ENCODE measurements around the gene PDYN. TPM values are rescaled to one million over a fixed set of nuclear protein-coding genes. Genes with fewer than 3 reads are reported as not detected.
"Not testable (repeated sequence)": the region's sequence is repeated elsewhere in the genome, so short reads cannot be mapped to it uniquely, and the experiment has no call there.

The PDYN gene
- total RNA-seq: not detected

- H3K27ac ChIP-seq: no peak within 1 kb of the TSS
- WGBS, 2 donors (ENCODE audit: low coverage in 1 of 2): 22% methylated on average over 9 of the region's 9 CpGs; no CpG with 5 or more reads in 1 of the 2 donors
- intact Hi-C loops (cut with DNase I; ENCODE audit: low total_unique reads) (no loop called here), in situ Hi-C loops (cut with MboI; ENCODE audit: low pct_ligation_motif_present in 1 of 4, low pct_unique_long_range_greater_than_20kb in 1 of 4, low sequenced_read_pairs in 3 of 4) (no loop called here)
- no peak for DNase-seq
- peaks cover 59% of the 10 kb centered on the region for H3K27me3 ChIP-seq
- no peaks in the 10 kb centered on the region for H3K9me3 ChIP-seq
- TF ChIP-seq POLR2AphosphoS5 (IDR thresholded peaks at IDR 0.05) (no peak), POLR2A (IDR thresholded peaks at IDR 0.05) (no peak), CTCF (IDR thresholded peaks at IDR 0.05) (no peak), EP300 (IDR thresholded peaks at IDR 0.05; ENCODE audit: low read depth) (no peak)
- no peaks in the 10 kb centered on the region for H3K4me1 ChIP-seq
- no peaks in the 10 kb centered on the region for H3K36me3 ChIP-seq
- H3K4me3 ChIP-seq: no peak within 1 kb of the TSS
Measured at GRCh38 chr20:1993986-1994385, at the start of gene PDYN. PDYN (minus strand) TSS chr20:1994058; CDS start chr20:1983084, 10,974 bp downstream.

GRCh38 chr20:2042400-2042799, 48.5 kb upstream of the PDYN start:
- DNase-seq: no peak
- Histone ChIP-seq H3K4me1 (no peaks in the 10 kb centered on the region), H3K27me3 (peaks cover 28% of the 10 kb centered on the region), H3K9me3 (no peaks in the 10 kb centered on the region), H3K4me3 (no peak overlapping the region), H3K27ac (no peak overlapping the region), H3K36me3 (no peaks in the 10 kb centered on the region)
- intact Hi-C loops (cut with DNase I; ENCODE audit: low total_unique reads): no loop called here
- WGBS, 2 donors (ENCODE audit: low coverage in 1 of 2): 55 to 57% methylated on average over 6 of the region's 6 CpGs
- no peak for TF ChIP-seq POLR2A (IDR thresholded peaks at IDR 0.05)
- TF ChIP-seq POLR2AphosphoS5 (IDR thresholded peaks at IDR 0.05): no peak
- no peak for TF ChIP-seq EP300 (IDR thresholded peaks at IDR 0.05; ENCODE audit: low read depth)
- TF ChIP-seq CTCF (IDR thresholded peaks at IDR 0.05): no peak
- in situ Hi-C loops (cut with MboI; ENCODE audit: low pct_ligation_motif_present in 1 of 4, low pct_unique_long_range_greater_than_20kb in 1 of 4, low sequenced_read_pairs in 3 of 4): no loop called here

GRCh38 chr20:2038161-2038560, 44.3 kb upstream of the PDYN start:
- H3K4me3 ChIP-seq: no peak overlapping the region
- no peaks in the 10 kb centered on the region for H3K36me3 ChIP-seq
- H3K4me1 ChIP-seq: no peaks in the 10 kb centered on the region
- TF ChIP-seq CTCF (IDR thresholded peaks at IDR 0.05) (no peak), POLR2AphosphoS5 (IDR thresholded peaks at IDR 0.05) (no peak), POLR2A (IDR thresholded peaks at IDR 0.05) (no peak), EP300 (IDR thresholded peaks at IDR 0.05; ENCODE audit: low read depth) (no peak)
- in situ Hi-C loops (cut with MboI; ENCODE audit: low pct_ligation_motif_present in 1 of 4, low pct_unique_long_range_greater_than_20kb in 1 of 4, low sequenced_read_pairs in 3 of 4) (no loop called here), intact Hi-C loops (cut with DNase I; ENCODE audit: low total_unique reads) (no loop called here)
- WGBS, 2 donors (ENCODE audit: low coverage in 1 of 2): 20 to 29% methylated on average over 1 to 3 of the region's 3 CpGs
- no peak for DNase-seq
- no peaks in the 10 kb centered on the region for H3K9me3 ChIP-seq
- peaks cover 38% of the 10 kb centered on the region for H3K27me3 ChIP-seq
- H3K27ac ChIP-seq: no peak overlapping the region

GRCh38 chr20:2037296-2037914, 43.5 kb upstream of the PDYN start:
- in situ Hi-C loops (cut with MboI; ENCODE audit: low pct_ligation_motif_present in 1 of 4, low pct_unique_long_range_greater_than_20kb in 1 of 4, low sequenced_read_pairs in 3 of 4) (no loop called here), intact Hi-C loops (cut with DNase I; ENCODE audit: low total_unique reads) (no loop called here)
- Histone ChIP-seq H3K36me3 (no peaks in the 10 kb centered on the region), H3K27me3 (peaks cover 44% of the 10 kb centered on the region), H3K27ac (no peak overlapping the region), H3K4me3 (no peak overlapping the region), H3K4me1 (no peaks in the 10 kb centered on the region), H3K9me3 (no peaks in the 10 kb centered on the region)
- no peak for TF ChIP-seq POLR2A (IDR thresholded peaks at IDR 0.05)
- TF ChIP-seq POLR2AphosphoS5 (IDR thresholded peaks at IDR 0.05): no peak
- TF ChIP-seq CTCF (IDR thresholded peaks at IDR 0.05): no peak
- no peak for TF ChIP-seq EP300 (IDR thresholded peaks at IDR 0.05; ENCODE audit: low read depth)
- WGBS, 2 donors (ENCODE audit: low coverage in 1 of 2): 58 to 75% methylated on average over 3 to 4 of the region's 4 CpGs
- DNase-seq: no peak

GRCh38 chr20:2036357-2036756, 42.5 kb upstream of the PDYN start:
- H3K4me1 ChIP-seq; H3K9me3 ChIP-seq; H3K27ac ChIP-seq; DNase-seq; H3K36me3 ChIP-seq; H3K4me3 ChIP-seq; in situ Hi-C loops (cut with MboI; ENCODE audit: low pct_ligation_motif_present in 1 of 4, low pct_unique_long_range_greater_than_20kb in 1 of 4, low sequenced_read_pairs in 3 of 4); intact Hi-C loops (cut with DNase I; ENCODE audit: low total_unique reads): not testable (repeated sequence)
- WGBS, 2 donors (ENCODE audit: low coverage in 1 of 2): 90 to 91% methylated on average over 4 of the region's 4 CpGs
- peaks cover 49% of the 10 kb centered on the region for H3K27me3 ChIP-seq
